OCI-LY1 (cell line): ENCODE measurements around the gene SLC25A42.

Experiments used
- H2AFZ ChIP-seq: fragments of 200-600 bp; sonication (generic), shearing (Covaris generic); 2 replicates; pipeline ENCODE4 v1.6.0; 2014; ENCODE audit warnings: antibody characterized with exemption, mild to moderate bottlenecking, low read length
- H3F3A ChIP-seq: fragments of 200-600 bp; sonication (generic), shearing (Covaris generic); 2 replicates; pipeline ENCODE4 v1.6.0; 2014; ENCODE audit warnings: mild to moderate bottlenecking, antibody characterized with exemption, low read length, moderate library complexity; ENCODE audit not compliant: insufficient read depth
- H3K27ac ChIP-seq: fragments of 200-600 bp; sonication (generic); 2 replicates; pipeline ENCODE4 v1.5.1; 2014; ENCODE audit warnings: low read length, mixed run types, mild to moderate bottlenecking, low read depth; ENCODE audit not compliant: poor library complexity, severe bottlenecking
- H3K27me3 ChIP-seq: fragments of 200-600 bp; sonication (generic); 2 replicates; pipeline ENCODE4 v1.6.0; 2014; ENCODE audit warnings: antibody characterized with exemption, mild to moderate bottlenecking, low read length, moderate library complexity; ENCODE audit not compliant: insufficient read depth
- H3K36me3 ChIP-seq: fragments of 200-600 bp; sonication (generic); 2 replicates; pipeline ENCODE4 v1.6.1; 2014; ENCODE audit warnings: mild to moderate bottlenecking, antibody characterized with exemption, low read length, moderate library complexity, mixed read lengths; ENCODE audit not compliant: insufficient read depth
- H3K4me1 ChIP-seq: fragments of 200-600 bp; sonication (generic); 2 replicates; pipeline ENCODE4 v1.5.1; 2014; ENCODE audit warnings: mild to moderate bottlenecking, low read length, moderate library complexity; ENCODE audit not compliant: insufficient read depth, severe bottlenecking
- H3K4me2 ChIP-seq: fragments of 200-600 bp; sonication (generic), shearing (Covaris generic); 2 replicates; pipeline ENCODE4 v1.6.1; 2014; ENCODE audit warnings: low read length
- H3K4me3 ChIP-seq: fragments of 200-600 bp; sonication (generic); 2 replicates; pipeline ENCODE4 v1.5.1; 2014; ENCODE audit warnings: low read length, low read depth, mild to moderate bottlenecking, mixed read lengths; ENCODE audit not compliant: poor library complexity, severe bottlenecking
- H3K79me2 ChIP-seq: fragments of 200-600 bp; shearing (Covaris generic); 2 replicates; pipeline ENCODE4 v1.6.1; 2016; ENCODE audit warnings: mixed run types, low read length, mixed read lengths; ENCODE audit not compliant: insufficient read depth
- H3K9ac ChIP-seq: fragments of 200-600 bp; sonication (generic), shearing (Covaris generic); 2 replicates; pipeline ENCODE4 v1.6.1; 2014; ENCODE audit warnings: mild to moderate bottlenecking, low read length, mixed read lengths
- H3K9me2 ChIP-seq: fragments of 200-600 bp; sonication (generic), shearing (Covaris generic); 2 replicates; pipeline ENCODE4 v1.6.1; 2014; ENCODE audit warnings: low read depth, mild to moderate bottlenecking, low read length, mixed read lengths
- H3K9me3 ChIP-seq: fragments of 200-600 bp; shearing (Covaris generic); 2 replicates; pipeline ENCODE4 v1.6.1; 2014; ENCODE audit warnings: low read length, mixed read lengths
- H4K20me1 ChIP-seq: fragments of 200-600 bp; sonication (generic), shearing (Covaris generic); 2 replicates; pipeline ENCODE4 v1.6.0; 2016; ENCODE audit warnings: mild to moderate bottlenecking, low read length; ENCODE audit not compliant: insufficient read depth
- CTCF ChIP-seq: fragments of 200-600 bp; sonication (generic), shearing (Covaris generic); IDR thresholded peaks from 2 replicates; pipeline ENCODE4 v1.5.1; 2017; ENCODE audit warnings: mild to moderate bottlenecking, antibody characterized with exemption, low read length, moderate library complexity, mixed read lengths
- EZH2 ChIP-seq: fragments of 200-600 bp; sonication (generic), shearing (Covaris generic); IDR thresholded peaks from 2 replicates; pipeline ENCODE4 v1.8.0; 2017; ENCODE audit warnings: borderline replicate concordance, mixed run types, mild to moderate bottlenecking, antibody characterized with exemption, low read length, moderate library complexity, mixed read lengths

SLC25A42 gene

DNA sequence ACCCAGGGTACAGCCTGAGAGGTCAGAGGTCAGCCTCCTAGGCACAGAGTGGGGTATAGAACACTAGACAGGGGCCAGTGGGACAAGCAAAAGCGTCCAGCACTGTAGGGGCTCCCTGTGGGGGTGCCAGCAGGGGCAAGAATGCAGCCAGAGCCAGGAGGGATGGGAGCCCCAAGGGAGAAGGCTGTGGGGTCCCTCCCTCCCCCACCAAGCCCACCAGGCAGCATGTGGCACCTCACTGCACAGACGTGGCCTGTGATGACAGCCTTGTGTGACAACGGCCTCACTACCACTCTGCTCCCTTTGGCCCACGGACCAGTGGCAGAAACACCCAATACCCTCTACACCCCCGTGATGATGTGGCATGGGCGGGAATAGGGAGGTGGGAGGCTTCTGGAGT, 20.3 kb upstream of the SLC25A42 start:
- peaks cover 21% of the 10 kb centered on the region for H3K4me1 ChIP-seq
- H4K20me1 ChIP-seq: no peaks in the 10 kb centered on the region
- no peaks in the 10 kb centered on the region for H3K9me3 ChIP-seq
- H3K27me3 ChIP-seq: no peaks in the 10 kb centered on the region
- TF ChIP-seq EZH2: no peak
- peaks cover 62% of the 10 kb centered on the region for H3K36me3 ChIP-seq
- no peak overlapping the region for H3K27ac ChIP-seq
- H3F3A ChIP-seq: no peaks in the 10 kb centered on the region
- no peak overlapping the region for H3K4me3 ChIP-seq
- H3K4me2 ChIP-seq: no peak overlapping the region
- H3K9me2 ChIP-seq: no peaks in the 10 kb centered on the region
- H3K79me2 ChIP-seq: peaks cover 26% of the 10 kb centered on the region
- H2AFZ ChIP-seq: no peak overlapping the region
- H3K9ac ChIP-seq: no peak overlapping the region

- no peak for TF ChIP-seq EZH2
- no peak for TF ChIP-seq CTCF
- H3F3A ChIP-seq: no peaks in the 10 kb centered on the region
- H3K27me3 ChIP-seq: no peaks in the 10 kb centered on the region
- no peaks in the 10 kb centered on the region for H3K9me2 ChIP-seq
- H3K79me2 ChIP-seq: peaks cover 24% of the 10 kb centered on the region
- H3K9me3 ChIP-seq: no peaks in the 10 kb centered on the region
- peaks cover 62% of the 10 kb centered on the region for H3K36me3 ChIP-seq
- H3K4me3 ChIP-seq: no peak overlapping the region
- no peak overlapping the region for H3K4me2 ChIP-seq
- no peaks in the 10 kb centered on the region for H4K20me1 ChIP-seq
- no peak overlapping the region for H2AFZ ChIP-seq
- H3K9ac ChIP-seq: no peak overlapping the region
- peaks cover 17% of the 10 kb centered on the region for H3K4me1 ChIP-seq
- no peak overlapping the region for H3K27ac ChIP-seq
These were observed 19.9 kb upstream of the SLC25A42 start for GRCh38 chr19:19043881-19044280.

DNA sequence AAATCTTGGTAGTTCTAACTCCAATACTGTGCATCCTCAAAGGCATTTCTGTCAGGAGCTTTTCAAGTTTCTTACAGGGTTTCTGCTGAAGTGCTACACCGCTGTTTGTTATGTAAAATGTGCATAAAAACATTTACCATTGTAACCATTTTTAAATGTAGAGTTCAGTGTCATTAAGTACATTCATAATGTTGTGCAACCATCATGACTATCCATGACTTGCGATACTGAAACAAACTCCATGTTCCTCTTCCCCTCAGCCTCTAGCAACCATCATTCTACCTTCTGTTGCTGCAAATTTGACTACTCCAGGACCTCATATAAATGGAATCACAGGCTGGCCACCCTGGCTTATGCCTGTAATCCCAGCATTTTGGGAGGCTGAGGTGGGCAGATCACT, 14.4 kb upstream of the SLC25A42 start:
- Histone ChIP-seq H3K4me3 (no peak overlapping the region), H3K27ac (no peak overlapping the region), H3K9me2 (no peaks in the 10 kb centered on the region), H3K4me2 (no peak overlapping the region), H3K27me3 (no peaks in the 10 kb centered on the region), H3F3A (no peaks in the 10 kb centered on the region), H3K4me1 (no peaks in the 10 kb centered on the region), H3K9me3 (no peaks in the 10 kb centered on the region), H3K9ac (no peak overlapping the region), H4K20me1 (no peaks in the 10 kb centered on the region), H3K36me3 (peaks cover 80% of the 10 kb centered on the region), H3K79me2 (no peaks in the 10 kb centered on the region), H2AFZ (no peak overlapping the region)
- TF ChIP-seq EZH2 (no peak), CTCF (no peak)

- Histone ChIP-seq H3K9ac (no peak overlapping the region), H2AFZ (no peak overlapping the region), H3K9me3 (no peaks in the 10 kb centered on the region), H3K79me2 (no peaks in the 10 kb centered on the region), H3K4me1 (no peaks in the 10 kb centered on the region), H3K36me3 (peaks cover 81% of the 10 kb centered on the region), H3K4me2 (no peak overlapping the region), H3F3A (no peaks in the 10 kb centered on the region), H4K20me1 (no peaks in the 10 kb centered on the region), H3K27me3 (no peaks in the 10 kb centered on the region), H3K4me3 (no peak overlapping the region), H3K27ac (no peak overlapping the region), H3K9me2 (no peaks in the 10 kb centered on the region)
- no peak for TF ChIP-seq CTCF
- TF ChIP-seq EZH2: no peak
These were observed 13.7 kb upstream of the SLC25A42 start for GRCh38 chr19:19050104-19050503.
